Loucy (cell line): Measurements from ENCODE around the gene CNTN2.
A peak's percentile ranks its signal among the peaks of the same experiment; 100 is the strongest.

Source experiments
- H2AFZ ChIP-seq: fragments of 200-600 bp; sonication (generic); 2 replicates; pipeline ENCODE4 v1.6.0; 2016; ENCODE audit warnings: antibody characterized with exemption, mild to moderate bottlenecking, low read length, moderate library complexity
- H3F3A ChIP-seq: fragments of 200-600 bp; 2 replicates; pipeline ENCODE4 v1.6.0; 2016; ENCODE audit warnings: antibody characterized with exemption, low read depth, mild to moderate bottlenecking
- H3K27me3 ChIP-seq: fragments of 200-600 bp; sonication (generic); 2 replicates; pipeline ENCODE4 v1.6.1; 2014; ENCODE audit warnings: low read length, mild to moderate bottlenecking; ENCODE audit not compliant: insufficient read depth, poor library complexity, severe bottlenecking
- H3K36me3 ChIP-seq: fragments of 200-600 bp; sonication (generic); 2 replicates; pipeline ENCODE4 v1.6.1; 2016; ENCODE audit warnings: low read length; ENCODE audit not compliant: insufficient read depth
- H3K4me1 ChIP-seq: fragments of 200-600 bp; sonication (generic); 2 replicates; pipeline ENCODE4 v1.5.1; 2014; ENCODE audit warnings: low read length, mild to moderate bottlenecking; ENCODE audit not compliant: insufficient read depth, poor library complexity, severe bottlenecking
- H3K4me2 ChIP-seq: fragments of 200-600 bp; sonication (generic); 2 replicates; pipeline ENCODE4 v1.6.0; 2014; ENCODE audit warnings: antibody characterized with exemption, low read length, low read depth, mild to moderate bottlenecking; ENCODE audit not compliant: poor library complexity, severe bottlenecking
- H3K4me3 ChIP-seq: fragments of 200-600 bp; sonication (generic); 2 replicates; pipeline ENCODE4 v1.5.1; 2014; ENCODE audit warnings: low read length, mild to moderate bottlenecking, mixed read lengths; ENCODE audit not compliant: poor library complexity, severe bottlenecking
- H3K79me2 ChIP-seq: fragments of 200-600 bp; sonication (generic); 2 replicates; pipeline ENCODE4 v1.6.1; 2014; ENCODE audit warnings: low read length; ENCODE audit not compliant: insufficient read depth
- H3K9ac ChIP-seq: fragments of 200-600 bp; sonication (generic); 2 replicates; pipeline ENCODE4 v1.6.0; 2014; ENCODE audit warnings: mild to moderate bottlenecking, low read depth, low read length, moderate library complexity; ENCODE audit not compliant: poor library complexity, severe bottlenecking
- H3K9me2 ChIP-seq: fragments of 200-600 bp; sonication (generic); replicated peaks from 2 replicates; pipeline ENCODE4 v1.6.1; 2016; ENCODE audit warnings: low read depth, low read length, mixed read lengths
- H3K9me3 ChIP-seq: fragments of 200-600 bp; sonication (generic); 2 replicates; pipeline ENCODE4 v1.6.1; 2014; ENCODE audit warnings: mild to moderate bottlenecking, antibody characterized with exemption, low read length, low read depth; ENCODE audit not compliant: insufficient read depth
- H4K20me1 ChIP-seq: fragments of 200-600 bp; sonication (generic); 2 replicates; pipeline ENCODE4 v1.6.0; 2014; ENCODE audit warnings: antibody characterized with exemption, low read length, mild to moderate bottlenecking; ENCODE audit not compliant: insufficient read depth, poor library complexity, severe bottlenecking
- EZH2phosphoT487 ChIP-seq: fragments of 200-600 bp; IDR thresholded peaks from 2 replicates; pipeline ENCODE4 v1.6.1; 2018; ENCODE audit warnings: antibody characterized with exemption, mild to moderate bottlenecking, moderate library complexity, borderline replicate concordance
- TF ChIP-seq, protein P1 (sequence below): fragments of 200-600 bp; sonication (generic); conservative IDR thresholded peaks from 2 replicates; pipeline ENCODE4 v1.5.1; 2014; ENCODE audit warnings: mild to moderate bottlenecking, antibody characterized with exemption, low read length

The CNTN2 gene

DNA sequence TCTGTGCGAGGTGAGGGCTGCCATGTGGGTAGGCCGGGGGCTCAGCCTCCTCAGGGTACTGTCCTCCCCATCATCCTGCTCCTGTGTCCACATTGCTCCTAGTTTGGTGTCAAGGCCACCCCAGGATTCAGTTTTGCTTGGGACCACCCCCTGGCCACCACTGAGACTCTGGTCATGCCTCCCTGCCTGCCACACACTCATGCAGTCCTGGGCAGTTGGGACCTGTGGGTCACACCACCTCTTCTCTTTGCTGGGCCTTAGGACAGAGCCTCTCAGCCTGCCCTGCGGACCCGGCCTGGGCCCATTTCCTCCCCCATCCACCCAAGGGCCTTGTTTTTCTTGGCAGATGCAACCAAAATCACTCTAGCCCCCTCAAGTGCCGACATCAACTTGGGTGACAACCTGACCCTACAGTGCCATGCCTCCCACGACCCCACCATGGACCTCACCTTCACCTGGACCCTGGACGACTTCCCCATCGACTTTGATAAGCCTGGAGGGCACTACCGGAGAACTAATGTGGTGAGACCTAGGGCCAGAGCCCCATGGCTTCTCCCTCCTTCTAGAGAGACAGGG lies 21.8 kb downstream of the CNTN2 start:
- Histone ChIP-seq H3K9ac (no peak overlapping the region), H3K79me2 (no peaks in the 10 kb centered on the region), H3K36me3 (no peaks in the 10 kb centered on the region), H3K9me3 (no peaks in the 10 kb centered on the region), H4K20me1 (no peaks in the 10 kb centered on the region), H3K4me3 (no peak overlapping the region), H3K9me2 (no peaks in the 10 kb centered on the region), H3K4me2 (no peak overlapping the region), H2AFZ (no peak overlapping the region), H3F3A (no peaks in the 10 kb centered on the region), H3K27me3 (no peaks in the 10 kb centered on the region), H3K4me1 (peaks cover 3% of the 10 kb centered on the region)
- no peak for TF ChIP-seq EZH2phosphoT487
- TF ChIP-seq, protein P1, sequence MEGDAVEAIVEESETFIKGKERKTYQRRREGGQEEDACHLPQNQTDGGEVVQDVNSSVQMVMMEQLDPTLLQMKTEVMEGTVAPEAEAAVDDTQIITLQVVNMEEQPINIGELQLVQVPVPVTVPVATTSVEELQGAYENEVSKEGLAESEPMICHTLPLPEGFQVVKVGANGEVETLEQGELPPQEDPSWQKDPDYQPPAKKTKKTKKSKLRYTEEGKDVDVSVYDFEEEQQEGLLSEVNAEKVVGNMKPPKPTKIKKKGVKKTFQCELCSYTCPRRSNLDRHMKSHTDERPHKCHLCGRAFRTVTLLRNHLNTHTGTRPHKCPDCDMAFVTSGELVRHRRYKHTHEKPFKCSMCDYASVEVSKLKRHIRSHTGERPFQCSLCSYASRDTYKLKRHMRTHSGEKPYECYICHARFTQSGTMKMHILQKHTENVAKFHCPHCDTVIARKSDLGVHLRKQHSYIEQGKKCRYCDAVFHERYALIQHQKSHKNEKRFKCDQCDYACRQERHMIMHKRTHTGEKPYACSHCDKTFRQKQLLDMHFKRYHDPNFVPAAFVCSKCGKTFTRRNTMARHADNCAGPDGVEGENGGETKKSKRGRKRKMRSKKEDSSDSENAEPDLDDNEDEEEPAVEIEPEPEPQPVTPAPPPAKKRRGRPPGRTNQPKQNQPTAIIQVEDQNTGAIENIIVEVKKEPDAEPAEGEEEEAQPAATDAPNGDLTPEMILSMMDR, result no peak

GRCh38 chr1:205065666-205066065 lies 22.7 kb downstream of the CNTN2 start:
- no peaks in the 10 kb centered on the region for H3K36me3 ChIP-seq
- H3K27me3 ChIP-seq, result no peaks in the 10 kb centered on the region
- H4K20me1 ChIP-seq, result no peaks in the 10 kb centered on the region
- H3F3A ChIP-seq, result no peaks in the 10 kb centered on the region
- H3K9me2 ChIP-seq, result no peaks in the 10 kb centered on the region
- H2AFZ ChIP-seq, result no peak overlapping the region
- no peak for TF ChIP-seq EZH2phosphoT487
- TF ChIP-seq, protein P1, result no peak
- H3K4me2 ChIP-seq, result no peak overlapping the region
- H3K79me2 ChIP-seq, result no peaks in the 10 kb centered on the region
- H3K4me3 ChIP-seq, result no peak overlapping the region
- H3K9ac ChIP-seq, result no peak overlapping the region
- peaks cover 3% of the 10 kb centered on the region for H3K4me1 ChIP-seq
- H3K9me3 ChIP-seq, result no peaks in the 10 kb centered on the region

- no peaks in the 10 kb centered on the region for H3K79me2 ChIP-seq
- no peak overlapping the region for H3K9ac ChIP-seq
- H3K36me3 ChIP-seq, result no peaks in the 10 kb centered on the region
- H3K9me3 ChIP-seq, result no peaks in the 10 kb centered on the region
- no peaks in the 10 kb centered on the region for H3K27me3 ChIP-seq
- no peaks in the 10 kb centered on the region for H3F3A ChIP-seq
- no peak for TF ChIP-seq EZH2phosphoT487
- TF ChIP-seq, protein P1, result peak; percentile 31
- H3K9me2 ChIP-seq, result no peaks in the 10 kb centered on the region
- no peak overlapping the region for H3K4me2 ChIP-seq
- H3K4me1 ChIP-seq, result peaks cover 2% of the 10 kb centered on the region
- no peak overlapping the region for H2AFZ ChIP-seq
- no peaks in the 10 kb centered on the region for H4K20me1 ChIP-seq
- no peak overlapping the region for H3K4me3 ChIP-seq
These were observed 23.3 kb downstream of the CNTN2 start for GRCh38 chr1:205066141-205066818.
